HepG2 (cell line): ENCODE results near the gene ETF1.

ENCODE experiments used
- ATAD3A ChIP-seq: sonication (generic); formaldehyde crosslinking; IDR thresholded peaks from 2 replicates; pipeline ENCODE4 v1.4.0; 2020; ENCODE audit warnings: missing genetic modification reagents
- CEBPG ChIP-seq: IDR thresholded peaks from 2 replicates; pipeline ENCODE4 v1.6.1; 2016
- EZH2 ChIP-seq: conservative IDR thresholded peaks from 2 replicates; pipeline ENCODE4 v1.6.1; 2012; ENCODE audit warnings: mild to moderate bottlenecking, low read depth, low read length, moderate library complexity
- GFI1 ChIP-seq: sonication (generic); formaldehyde crosslinking; IDR thresholded peaks from 2 replicates; pipeline ENCODE4 v1.5.0; 2020; ENCODE audit warnings: missing genetic modification reagents, mild to moderate bottlenecking, borderline replicate concordance
- KDM1A ChIP-seq: IDR thresholded peaks from 2 replicates; pipeline ENCODE4 v1.6.1; 2016; ENCODE audit warnings: missing compliant biosample characterization
- KMT2A ChIP-seq: sonication (generic); formaldehyde crosslinking; IDR thresholded peaks from 2 replicates; pipeline ENCODE4 v1.4.0; 2020; ENCODE audit warnings: missing genetic modification reagents
- PTBP1 ChIP-seq: fragments of 200-400 bp; formaldehyde crosslinking; IDR thresholded peaks from 2 replicates; pipeline ENCODE4 v1.6.1; 2018; ENCODE audit warnings: low read length, low read depth; ENCODE audit not compliant: poor library complexity, severe bottlenecking
- TF ChIP-seq, protein P1 (sequence below): sonication (generic); formaldehyde crosslinking; IDR thresholded peaks from 2 replicates; pipeline ENCODE4 v1.5.1; 2020; ENCODE audit warnings: mild to moderate bottlenecking, missing genetic modification reagents, moderate library complexity

DNA sequence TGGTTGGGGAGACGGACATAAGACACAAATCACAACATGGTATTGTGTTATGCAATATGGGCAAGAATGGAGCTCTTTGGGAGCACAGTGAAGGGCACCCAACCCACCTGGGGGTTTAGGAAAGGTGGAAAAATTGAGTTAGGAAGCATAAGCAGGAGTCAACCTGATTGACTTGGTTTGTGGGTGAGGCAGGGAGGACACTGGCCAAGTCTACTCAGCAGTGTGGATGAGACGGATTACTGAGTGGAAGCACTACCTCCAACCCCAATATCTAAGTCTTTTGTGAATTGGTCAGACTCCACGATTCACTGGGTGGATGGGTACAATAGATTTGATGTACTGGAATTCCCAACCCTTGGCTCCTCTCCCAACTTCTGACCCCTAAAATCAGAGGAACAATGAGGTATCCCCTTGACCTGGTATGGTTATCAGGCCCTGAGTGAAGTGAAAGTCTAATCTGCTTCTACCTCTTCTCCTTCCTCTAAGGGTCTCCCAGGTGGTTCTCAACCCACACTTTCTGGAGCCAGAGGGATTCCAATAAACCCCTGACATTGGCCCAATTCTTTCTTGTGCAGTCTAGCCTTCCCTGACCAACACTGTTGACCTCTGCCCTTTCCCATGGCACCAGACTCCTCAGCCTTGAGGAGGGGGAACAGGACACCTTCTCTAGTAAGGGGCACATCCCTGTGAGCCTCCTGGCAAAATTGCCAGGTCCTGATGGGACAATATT is 72.5 kb downstream of the ETF1 start:
- no peak for TF ChIP-seq EZH2
- no peak for TF ChIP-seq PTBP1
- TF ChIP-seq GFI1 (CRISPR knock-in tag), result no peak
- TF ChIP-seq, protein P1, sequence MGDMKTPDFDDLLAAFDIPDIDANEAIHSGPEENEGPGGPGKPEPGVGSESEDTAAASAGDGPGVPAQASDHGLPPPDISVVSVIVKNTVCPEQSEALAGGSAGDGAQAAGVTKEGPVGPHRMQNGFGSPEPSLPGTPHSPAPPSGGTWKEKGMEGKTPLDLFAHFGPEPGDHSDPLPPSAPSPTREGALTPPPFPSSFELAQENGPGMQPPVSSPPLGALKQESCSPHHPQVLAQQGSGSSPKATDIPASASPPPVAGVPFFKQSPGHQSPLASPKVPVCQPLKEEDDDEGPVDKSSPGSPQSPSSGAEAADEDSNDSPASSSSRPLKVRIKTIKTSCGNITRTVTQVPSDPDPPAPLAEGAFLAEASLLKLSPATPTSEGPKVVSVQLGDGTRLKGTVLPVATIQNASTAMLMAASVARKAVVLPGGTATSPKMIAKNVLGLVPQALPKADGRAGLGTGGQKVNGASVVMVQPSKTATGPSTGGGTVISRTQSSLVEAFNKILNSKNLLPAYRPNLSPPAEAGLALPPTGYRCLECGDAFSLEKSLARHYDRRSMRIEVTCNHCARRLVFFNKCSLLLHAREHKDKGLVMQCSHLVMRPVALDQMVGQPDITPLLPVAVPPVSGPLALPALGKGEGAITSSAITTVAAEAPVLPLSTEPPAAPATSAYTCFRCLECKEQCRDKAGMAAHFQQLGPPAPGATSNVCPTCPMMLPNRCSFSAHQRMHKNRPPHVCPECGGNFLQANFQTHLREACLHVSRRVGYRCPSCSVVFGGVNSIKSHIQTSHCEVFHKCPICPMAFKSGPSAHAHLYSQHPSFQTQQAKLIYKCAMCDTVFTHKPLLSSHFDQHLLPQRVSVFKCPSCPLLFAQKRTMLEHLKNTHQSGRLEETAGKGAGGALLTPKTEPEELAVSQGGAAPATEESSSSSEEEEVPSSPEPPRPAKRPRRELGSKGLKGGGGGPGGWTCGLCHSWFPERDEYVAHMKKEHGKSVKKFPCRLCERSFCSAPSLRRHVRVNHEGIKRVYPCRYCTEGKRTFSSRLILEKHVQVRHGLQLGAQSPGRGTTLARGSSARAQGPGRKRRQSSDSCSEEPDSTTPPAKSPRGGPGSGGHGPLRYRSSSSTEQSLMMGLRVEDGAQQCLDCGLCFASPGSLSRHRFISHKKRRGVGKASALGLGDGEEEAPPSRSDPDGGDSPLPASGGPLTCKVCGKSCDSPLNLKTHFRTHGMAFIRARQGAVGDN, result no peak
- TF ChIP-seq KDM1A (CRISPR knock-in tag), result no peak
- TF ChIP-seq ATAD3A (CRISPR knock-in tag), result no peak
- TF ChIP-seq KMT2A (CRISPR knock-in tag), result no peak
- no peak for TF ChIP-seq CEBPG (CRISPR knock-in tag)
